Progenitor cell of endocrine pancreas (in vitro differentiated cells): Measurements from ENCODE around the gene SHISA2. TPM values are rescaled to one million over a fixed set of nuclear protein-coding genes. Genes with fewer than 3 reads are reported as not detected.

ENCODE experiments used
- DNase-seq: peaks from one replicate; pipeline ENCODE4 v3.0.0; 2021; ENCODE audit warnings: low spot score; ENCODE audit not compliant: unreplicated experiment
- H3K27ac Mint-ChIP-seq: 2 replicates; pipeline ENCODE4 v1.8.0; 2021; ENCODE audit warnings: mild to moderate bottlenecking, moderate library complexity, mixed read lengths
- H3K27me3 Mint-ChIP-seq: 2 replicates; pipeline ENCODE4 v1.8.0; 2021; ENCODE audit warnings: mixed read lengths
- H3K36me3 Mint-ChIP-seq: 2 replicates; pipeline ENCODE4 v1.8.0; 2022; ENCODE audit warnings: mixed read lengths; ENCODE audit not compliant: insufficient read depth
- H3K4me1 Mint-ChIP-seq: 2 replicates; pipeline ENCODE4 v1.8.0; 2021; ENCODE audit warnings: low read depth, mixed read lengths
- H3K4me3 Mint-ChIP-seq: 2 replicates; pipeline ENCODE4 v1.8.0; 2021; ENCODE audit warnings: low read depth, mild to moderate bottlenecking, moderate library complexity, mixed read lengths
- H3K9me3 Mint-ChIP-seq: 2 replicates; pipeline ENCODE4 v1.8.0; 2021; ENCODE audit warnings: low read depth, mixed read lengths
- CTCF ChIP-seq: fragments of 200-600 bp; sonication (generic); IDR thresholded peaks from one replicate; pipeline ENCODE4 v1.5.0; 2021; ENCODE audit warnings: antibody characterized with exemption, mild to moderate bottlenecking; ENCODE audit not compliant: unreplicated experiment
- total RNA-seq: library from RNA; stranded (reverse); gene quantifications from 2 replicates; pipeline ENCODE4 v1.2.1, GENCODE V29; 2021

SHISA2 gene
- total RNA-seq, 1 donor from 2014 or later, result 15.2 TPM

- Mint-ChIP-seq H3K9me3 (no peaks in the 10 kb centered on the region), H3K36me3 (no peaks in the 10 kb centered on the region), H3K4me3 (no peak overlapping the region), H3K4me1 (peaks cover 8% of the 10 kb centered on the region), H3K27me3 (peaks cover 34% of the 10 kb centered on the region), H3K27ac (no peak overlapping the region)
- no peak for TF ChIP-seq CTCF
- DNase-seq, result no peak
Measured at GRCh38 chr13:26061947-26062346, 10.1 kb upstream of the SHISA2 start.

GRCh38 chr13:26061256-26061655 lies 9.4 kb upstream of the SHISA2 start:
- TF ChIP-seq CTCF, result no peak
- no peak for DNase-seq
- H3K36me3 Mint-ChIP-seq, result no peaks in the 10 kb centered on the region
- no peak overlapping the region for H3K4me3 Mint-ChIP-seq
- H3K9me3 Mint-ChIP-seq, result no peaks in the 10 kb centered on the region
- H3K27me3 Mint-ChIP-seq, result peaks cover 39% of the 10 kb centered on the region
- H3K27ac Mint-ChIP-seq, result no peak overlapping the region
- peaks cover 8% of the 10 kb centered on the region for H3K4me1 Mint-ChIP-seq

GRCh38 chr13:26060357-26060756 lies 8.5 kb upstream of the SHISA2 start:
- Mint-ChIP-seq H3K27ac (no peak overlapping the region), H3K4me1 (peaks cover 8% of the 10 kb centered on the region), H3K36me3 (no peaks in the 10 kb centered on the region), H3K27me3 (peaks cover 42% of the 10 kb centered on the region), H3K4me3 (no peak overlapping the region), H3K9me3 (no peaks in the 10 kb centered on the region)
- DNase-seq, result no peak
- TF ChIP-seq CTCF, result no peak

GRCh38 chr13:26058704-26059103 lies 6.9 kb upstream of the SHISA2 start:
- no peak overlapping the region for H3K27ac Mint-ChIP-seq
- H3K4me3 Mint-ChIP-seq, result no peak overlapping the region
- H3K36me3 Mint-ChIP-seq, result no peaks in the 10 kb centered on the region
- TF ChIP-seq CTCF, result no peak
- peaks cover 41% of the 10 kb centered on the region for H3K27me3 Mint-ChIP-seq
- peaks cover 8% of the 10 kb centered on the region for H3K4me1 Mint-ChIP-seq
- H3K9me3 Mint-ChIP-seq, result no peaks in the 10 kb centered on the region
- no peak for DNase-seq

- DNase-seq, result no peak
- H3K9me3 Mint-ChIP-seq, result no peaks in the 10 kb centered on the region
- H3K27ac Mint-ChIP-seq, result no peak overlapping the region
- peaks cover 8% of the 10 kb centered on the region for H3K4me1 Mint-ChIP-seq
- H3K36me3 Mint-ChIP-seq, result no peaks in the 10 kb centered on the region
- no peak overlapping the region for H3K4me3 Mint-ChIP-seq
- H3K27me3 Mint-ChIP-seq, result peaks cover 30% of the 10 kb centered on the region
- no peak for TF ChIP-seq CTCF
Measured at GRCh38 chr13:26054896-26055295, 3.1 kb upstream of the SHISA2 start.
